CD4-positive, alpha-beta T cell treated with Interleukin-17A for 1 hour (primary cell): ENCODE results near the gene DRC7.
"Not testable (repeated sequence)": the region's sequence is repeated elsewhere in the genome, so short reads cannot be mapped to it uniquely, and the experiment has no call there.

Source experiments
- DNase-seq: peaks from one replicate; pipeline ENCODE4 v3.0.0-alpha.2; 2020

DRC7 gene

GRCh38 chr16:57661510-57661909 is 33.1 kb upstream of the DRC7 start:
- DNase-seq = no peak

- DNase-seq = no peak
Observed at GRCh38 chr16:57661936-57662906, 32.4 kb upstream of the DRC7 start.

- no peak for DNase-seq
Observed at GRCh38 chr16:57663436-57663835, 31.2 kb upstream of the DRC7 start.

GRCh38 chr16:57663917-57664661 is 30.5 kb upstream of the DRC7 start:
- DNase-seq = no peak

GRCh38 chr16:57664662-57665025 is 30.0 kb upstream of the DRC7 start:
- DNase-seq = no peak

GRCh38 chr16:57665541-57665940 is 29.1 kb upstream of the DRC7 start:
- DNase-seq = no peak

GRCh38 chr16:57666353-57667047 is 28.1 kb upstream of the DRC7 start:
- no peak for DNase-seq

GRCh38 chr16:57667048-57667525 is 27.5 kb upstream of the DRC7 start:
- no peak for DNase-seq

- DNase-seq = no peak
Observed at GRCh38 chr16:57667526-57668262, 26.9 kb upstream of the DRC7 start.

- DNase-seq = no peak
Observed at GRCh38 chr16:57668263-57668571, 26.4 kb upstream of the DRC7 start, which contains the start of gene ADGRG3. TSS of gene ADGRG3 (plus strand) at chr16:57668306. CDS start at chr16:57668348, 42 bp downstream.

- no peak for DNase-seq
Observed at GRCh38 chr16:57668630-57669475, 25.8 kb upstream of the DRC7 start.

GRCh38 chr16:57669476-57670162 is 25.0 kb upstream of the DRC7 start:
- DNase-seq = no peak

GRCh38 chr16:57670196-57670595 is 24.4 kb upstream of the DRC7 start:
- no peak for DNase-seq

GRCh38 chr16:57671451-57671850 is 23.2 kb upstream of the DRC7 start:
- DNase-seq = not testable (repeated sequence)

GRCh38 chr16:57672416-57672815 is 22.2 kb upstream of the DRC7 start:
- DNase-seq = no peak

- DNase-seq = no peak
Observed at GRCh38 chr16:57672824-57673223, 21.8 kb upstream of the DRC7 start.

GRCh38 chr16:57675741-57676551 is 18.7 kb upstream of the DRC7 start:
- no peak for DNase-seq

GRCh38 chr16:57676553-57677085 is 18.0 kb upstream of the DRC7 start:
- no peak for DNase-seq

GRCh38 chr16:57677622-57678369 is 16.8 kb upstream of the DRC7 start:
- DNase-seq = no peak
